GM12891 (cell line): Measurements from ENCODE around the gene CHERP.

Experiments
- PAX5 ChIP-seq: IDR thresholded peaks from 2 replicates; pipeline ENCODE4 v1.6.1; 2011; ENCODE audit warnings: low read length, moderate library complexity, mild to moderate bottlenecking; ENCODE audit not compliant: insufficient read depth, severe bottlenecking
- POLR2A ChIP-seq: IDR thresholded peaks from 2 replicates; pipeline ENCODE4 v1.6.1; 2011; ENCODE audit warnings: low read depth, low read length, control low read depth
- POLR2AphosphoS5 ChIP-seq: IDR thresholded peaks from 2 replicates; pipeline ENCODE4 v1.6.1; 2011; ENCODE audit warnings: low read depth, low read length, control low read depth
- POU2F2 ChIP-seq: IDR thresholded peaks from 2 replicates; pipeline ENCODE4 v1.6.1; 2011; ENCODE audit warnings: low read depth, mild to moderate bottlenecking, control low read depth, low read length, moderate library complexity
- SPI1 ChIP-seq: IDR thresholded peaks from 2 replicates; pipeline ENCODE4 v1.6.1; 2011; ENCODE audit warnings: low read depth, low read length, control low read depth
- TAF1 ChIP-seq: IDR thresholded peaks from 2 replicates; pipeline ENCODE4 v1.6.1; 2011; ENCODE audit warnings: low read depth, low read length, control low read depth

- TF ChIP-seq POLR2AphosphoS5 (no peak), TAF1 (no peak), POLR2A (no peak), POU2F2 (no peak), SPI1 (no peak), PAX5 (no peak)
Observed at GRCh38 chr19:16518483-16519229, 23.6 kb downstream of the CHERP start.
